ENCODE data around the gene PDE9A. TPM values are rescaled to one million over a fixed set of nuclear protein-coding genes. Genes with fewer than 3 reads are reported as not detected.
"Not testable (repeated sequence)": the region's sequence is repeated elsewhere in the genome, so short reads cannot be mapped to it uniquely, and the experiment has no call there.

The PDE9A gene
- polyA plus RNA-seq, 2 of the 4 experiments (the other 2 are of a cell fraction): 1.3 to 3.1 TPM

DNA sequence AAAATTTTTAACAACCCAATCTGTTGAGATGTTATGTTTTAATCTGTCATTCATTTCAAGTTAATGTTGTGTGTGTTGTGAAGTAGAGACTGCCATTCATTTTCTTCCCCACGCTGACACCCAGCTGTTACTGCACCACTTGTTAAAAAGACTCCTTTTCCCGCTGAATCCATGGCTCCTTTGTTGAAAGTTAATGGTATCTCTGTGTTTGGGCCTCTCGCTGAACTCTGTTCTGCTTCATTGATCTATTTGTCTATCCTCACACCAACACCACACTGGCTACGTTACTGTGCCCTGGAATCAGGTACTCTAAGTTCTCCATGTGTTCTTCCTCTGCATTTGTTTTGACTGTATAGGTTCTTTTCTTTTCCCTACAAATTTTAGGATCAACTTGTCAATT lies 58.2 kb downstream of the PDE9A start:
- Histone ChIP-seq H3K9me3 (no peaks in the 10 kb centered on the region), H3K4me3 (no peak overlapping the region), H3K4me2 (no peak overlapping the region), H3K27ac (no peak overlapping the region), H3K4me1 (no peaks in the 10 kb centered on the region)
- FAIRE-seq (no peak), DNase-seq (ENCODE audit: low read depth in 1 of 2, low spot score in 1 of 2) (no peak), ATAC-seq (no peak)
- 81% methylated on average over 4 of the region's 4 CpGs for WGBS (ENCODE audit: missing lambda C conversion rate)
- POLR2A ChIA-PET: no interaction called here
- CTCF ChIA-PET: no interaction called here
- TF ChIP-seq TP53 (CRISPR knock-in tag; IDR thresholded peaks at IDR 0.05) (no peak), FOSL2 (IDR thresholded peaks at IDR 0.05) (no peak), FOSL2 (CRISPR knock-in tag; IDR thresholded peaks at IDR 0.05) (no peak), RARB (CRISPR knock-in tag; IDR thresholded peaks at IDR 0.05) (no peak), KDM5A (IDR thresholded peaks at IDR 0.05) (no peak)
- TF ChIP-seq, protein P1, sequence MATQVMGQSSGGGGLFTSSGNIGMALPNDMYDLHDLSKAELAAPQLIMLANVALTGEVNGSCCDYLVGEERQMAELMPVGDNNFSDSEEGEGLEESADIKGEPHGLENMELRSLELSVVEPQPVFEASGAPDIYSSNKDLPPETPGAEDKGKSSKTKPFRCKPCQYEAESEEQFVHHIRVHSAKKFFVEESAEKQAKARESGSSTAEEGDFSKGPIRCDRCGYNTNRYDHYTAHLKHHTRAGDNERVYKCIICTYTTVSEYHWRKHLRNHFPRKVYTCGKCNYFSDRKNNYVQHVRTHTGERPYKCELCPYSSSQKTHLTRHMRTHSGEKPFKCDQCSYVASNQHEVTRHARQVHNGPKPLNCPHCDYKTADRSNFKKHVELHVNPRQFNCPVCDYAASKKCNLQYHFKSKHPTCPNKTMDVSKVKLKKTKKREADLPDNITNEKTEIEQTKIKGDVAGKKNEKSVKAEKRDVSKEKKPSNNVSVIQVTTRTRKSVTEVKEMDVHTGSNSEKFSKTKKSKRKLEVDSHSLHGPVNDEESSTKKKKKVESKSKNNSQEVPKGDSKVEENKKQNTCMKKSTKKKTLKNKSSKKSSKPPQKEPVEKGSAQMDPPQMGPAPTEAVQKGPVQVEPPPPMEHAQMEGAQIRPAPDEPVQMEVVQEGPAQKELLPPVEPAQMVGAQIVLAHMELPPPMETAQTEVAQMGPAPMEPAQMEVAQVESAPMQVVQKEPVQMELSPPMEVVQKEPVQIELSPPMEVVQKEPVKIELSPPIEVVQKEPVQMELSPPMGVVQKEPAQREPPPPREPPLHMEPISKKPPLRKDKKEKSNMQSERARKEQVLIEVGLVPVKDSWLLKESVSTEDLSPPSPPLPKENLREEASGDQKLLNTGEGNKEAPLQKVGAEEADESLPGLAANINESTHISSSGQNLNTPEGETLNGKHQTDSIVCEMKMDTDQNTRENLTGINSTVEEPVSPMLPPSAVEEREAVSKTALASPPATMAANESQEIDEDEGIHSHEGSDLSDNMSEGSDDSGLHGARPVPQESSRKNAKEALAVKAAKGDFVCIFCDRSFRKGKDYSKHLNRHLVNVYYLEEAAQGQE (IDR thresholded peaks at IDR 0.05): no peak

DNA sequence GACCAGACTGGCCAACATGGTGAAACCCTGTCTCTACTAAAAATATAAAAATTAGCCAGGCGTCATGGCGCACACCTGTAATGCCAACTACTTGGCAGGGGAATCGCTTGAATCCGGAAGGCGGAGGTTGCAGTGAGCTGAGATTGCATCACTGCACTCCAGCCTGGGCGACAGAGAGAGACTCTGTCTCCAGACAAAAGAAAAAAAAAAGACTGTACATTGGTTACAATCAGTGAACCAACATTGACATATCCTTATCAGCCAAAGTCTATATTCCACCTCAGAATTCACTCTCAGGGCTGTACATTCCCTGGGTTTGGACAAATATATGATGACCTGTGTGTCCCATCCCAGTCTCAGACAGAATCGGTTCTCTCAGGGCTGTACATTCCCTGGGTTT lies 62.0 kb downstream of the PDE9A start:
- H3K4me3 ChIP-seq; ATAC-seq; H3K4me2 ChIP-seq; H3K27ac ChIP-seq; FAIRE-seq; DNase-seq (ENCODE audit: low read depth in 1 of 2, low spot score in 1 of 2); H3K9me3 ChIP-seq; POLR2A ChIA-PET; H3K4me1 ChIP-seq; CTCF ChIA-PET: not testable (repeated sequence)
- WGBS (ENCODE audit: missing lambda C conversion rate): 85% methylated on average over 7 of the region's 7 CpGs

DNA sequence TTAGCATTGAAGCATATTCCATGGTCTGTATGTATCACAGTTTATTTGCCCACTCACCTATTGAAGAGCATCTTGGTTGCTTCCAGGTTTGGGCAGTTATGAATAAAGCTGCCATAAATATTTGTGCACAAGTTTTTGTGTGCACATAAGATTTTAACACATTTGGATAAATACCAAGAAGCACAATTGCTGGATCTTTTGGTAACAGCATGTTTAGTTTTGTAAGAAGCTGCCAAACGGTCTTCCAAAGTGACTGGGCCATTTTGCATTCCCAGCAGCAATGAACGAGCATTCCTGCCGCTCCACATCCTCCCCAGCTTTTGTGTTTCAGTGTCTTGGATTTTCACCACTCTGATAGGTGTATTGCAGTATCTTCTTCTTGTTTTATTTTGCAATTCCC lies 62.7 kb downstream of the PDE9A start:
- no peak for FAIRE-seq
- ChIA-PET POLR2A (no interaction called here), CTCF (interaction anchor here (0.8 kb wide), 1 partner anchor 10 kb away, joined by 3 read pairs; no protein-coding TSS in a partner anchor)
- ATAC-seq: no peak
- no peak for TF ChIP-seq TP53 (CRISPR knock-in tag; IDR thresholded peaks at IDR 0.05)
- TF ChIP-seq, protein P2, sequence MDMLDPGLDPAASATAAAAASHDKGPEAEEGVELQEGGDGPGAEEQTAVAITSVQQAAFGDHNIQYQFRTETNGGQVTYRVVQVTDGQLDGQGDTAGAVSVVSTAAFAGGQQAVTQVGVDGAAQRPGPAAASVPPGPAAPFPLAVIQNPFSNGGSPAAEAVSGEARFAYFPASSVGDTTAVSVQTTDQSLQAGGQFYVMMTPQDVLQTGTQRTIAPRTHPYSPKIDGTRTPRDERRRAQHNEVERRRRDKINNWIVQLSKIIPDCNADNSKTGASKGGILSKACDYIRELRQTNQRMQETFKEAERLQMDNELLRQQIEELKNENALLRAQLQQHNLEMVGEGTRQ (IDR thresholded peaks at IDR 0.05): no peak
- TF ChIP-seq ZNF302 (CRISPR knock-in tag; IDR thresholded peaks at IDR 0.05): no peak
- no peak for TF ChIP-seq RAD21 (conservative IDR thresholded peaks at IDR 0.05 in 1 of 2, IDR thresholded peaks at IDR 0.05 in 1 of 2)
- TF ChIP-seq, protein P3, sequence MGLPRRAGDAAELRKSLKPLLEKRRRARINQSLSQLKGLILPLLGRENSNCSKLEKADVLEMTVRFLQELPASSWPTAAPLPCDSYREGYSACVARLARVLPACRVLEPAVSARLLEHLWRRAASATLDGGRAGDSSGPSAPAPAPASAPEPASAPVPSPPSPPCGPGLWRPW (IDR thresholded peaks at IDR 0.05): no peak
- TF ChIP-seq NPAS2 (CRISPR knock-in tag; IDR thresholded peaks at IDR 0.05; ENCODE audit: borderline replicate concordance): no peak
- no peak for DNase-seq (ENCODE audit: low read depth in 1 of 2, low spot score in 1 of 2)
- Histone ChIP-seq H3K9me3 (no peaks in the 10 kb centered on the region), H3K4me2 (no peak overlapping the region), H3K4me3 (no peak overlapping the region), H3K4me1 (no peaks in the 10 kb centered on the region), H3K27ac (no peak overlapping the region)
- 66% methylated on average over 3 of the region's 3 CpGs for WGBS (ENCODE audit: missing lambda C conversion rate)

DNA sequence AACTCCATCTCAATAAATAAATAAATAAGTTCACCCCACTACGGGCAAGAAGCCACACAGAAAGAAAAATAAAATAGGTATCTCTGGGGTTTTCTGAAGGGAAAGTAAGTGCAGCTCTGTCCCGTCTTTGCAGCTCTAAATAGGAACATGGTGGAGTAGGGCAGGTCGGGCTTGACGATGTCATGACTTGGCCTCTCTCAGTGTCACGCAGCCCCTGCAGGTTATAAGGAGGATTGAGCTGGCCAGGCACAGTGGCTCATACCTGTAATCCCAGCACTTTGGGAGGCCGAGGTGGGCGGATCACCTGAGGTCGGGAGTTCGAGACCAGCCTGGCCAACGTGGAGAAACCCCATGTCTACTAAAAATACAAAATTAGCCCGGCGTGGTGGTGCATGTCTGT lies 67.1 kb downstream of the PDE9A start:
- ATAC-seq; H3K9me3 ChIP-seq; H3K4me2 ChIP-seq; H3K27ac ChIP-seq; FAIRE-seq; H3K4me3 ChIP-seq; H3K4me1 ChIP-seq; DNase-seq (ENCODE audit: low read depth in 1 of 2, low spot score in 1 of 2); POLR2A ChIA-PET: not testable (repeated sequence)
- CTCF ChIA-PET: interaction anchor here (0.7 kb wide), 1 partner anchor 27 kb away, joined by 3 read pairs; no protein-coding TSS in a partner anchor
- WGBS (ENCODE audit: missing lambda C conversion rate): 83% methylated on average over 12 of the region's 12 CpGs

All from A549 (cell line).